Measurements from ENCODE around the gene NAPEPLD.

GRCh38 chr7:103106005-103106702 is 42.7 kb downstream of the NAPEPLD start:
- TF ChIP-seq CTCF (IDR thresholded peaks at IDR 0.05) (no peak), REST (IDR thresholded peaks at IDR 0.05; ENCODE audit: insufficient read depth in 1 of 2, low read depth in 2 of 2, low read length in 1 of 2) (no peak), TCF7L2 (IDR thresholded peaks at IDR 0.05; ENCODE audit: low read depth, low read length) (no peak), POLR2AphosphoS5 (IDR thresholded peaks at IDR 0.05; ENCODE audit: low read depth, low read length) (no peak)
